MM.1S (cell line): ENCODE data around the gene CH25H.

Experiments
- CTCF ChIP-seq: fragments of 300-600 bp; sonication (generic); IDR thresholded peaks from 2 replicates; pipeline ENCODE4 v1.5.1; 2016; ENCODE audit warnings: antibody characterized with exemption, low read length, mixed read lengths
- EZH2 ChIP-seq: fragments of 300-600 bp; sonication (generic); optimal IDR thresholded peaks from 2 replicates; pipeline ENCODE3; 2017; ENCODE audit warnings: low read depth, mild to moderate bottlenecking, antibody characterized with exemption, low read length, mixed read lengths

DNA sequence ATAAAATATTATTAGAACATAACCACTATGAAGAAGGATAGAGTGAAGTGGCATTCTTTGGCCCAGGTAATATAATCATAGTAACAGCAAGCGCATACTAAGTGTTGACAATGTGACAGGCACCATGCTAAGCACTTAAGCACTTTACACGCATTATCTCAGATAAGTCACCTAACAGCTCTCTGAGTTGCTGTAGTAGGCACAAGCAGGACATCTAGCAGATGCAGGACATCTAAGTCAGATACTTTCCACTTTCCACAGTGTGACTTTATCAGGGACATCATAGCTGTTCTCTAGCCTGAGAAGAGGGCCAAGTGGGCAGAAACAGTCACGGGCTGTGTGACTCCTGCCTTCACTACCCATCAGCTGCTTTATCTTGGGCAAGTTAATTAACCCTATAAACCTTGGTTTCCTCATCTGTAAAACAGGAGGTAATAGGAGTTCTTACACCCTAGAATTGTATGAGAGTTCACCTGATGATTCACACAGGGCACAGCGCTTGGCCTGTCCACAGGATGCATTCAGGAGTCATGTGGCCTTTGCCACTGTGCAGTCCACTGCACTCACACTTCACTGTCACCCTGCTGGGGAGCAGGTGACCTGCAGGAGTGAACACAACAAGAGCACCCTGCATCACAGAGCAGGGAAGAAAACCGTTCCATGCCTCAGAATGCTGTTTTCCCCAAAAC lies 32.0 kb upstream of the CH25H start:
- TF ChIP-seq CTCF = no peak
- TF ChIP-seq EZH2 = no peak
